A549 treated with Mapracorat at 1 μM for 4 hours (cell line): ENCODE results near the gene KRT86. TPM values are rescaled to one million over a fixed set of nuclear protein-coding genes. Genes with fewer than 3 reads are reported as not detected.

Experiments used
- total RNA-seq: library from RNA; stranded (reverse); fragments of 200-300 nt; extraction: Qiagen RNA extraction; gene quantifications from 5 replicates; pipeline ENCODE4 v1.2.3, GENCODE V29; 2022

KRT86 gene
- 23.1 to 49.2 TPM (median 47.0 TPM) in 5 replicates for total RNA-seq

DNA sequence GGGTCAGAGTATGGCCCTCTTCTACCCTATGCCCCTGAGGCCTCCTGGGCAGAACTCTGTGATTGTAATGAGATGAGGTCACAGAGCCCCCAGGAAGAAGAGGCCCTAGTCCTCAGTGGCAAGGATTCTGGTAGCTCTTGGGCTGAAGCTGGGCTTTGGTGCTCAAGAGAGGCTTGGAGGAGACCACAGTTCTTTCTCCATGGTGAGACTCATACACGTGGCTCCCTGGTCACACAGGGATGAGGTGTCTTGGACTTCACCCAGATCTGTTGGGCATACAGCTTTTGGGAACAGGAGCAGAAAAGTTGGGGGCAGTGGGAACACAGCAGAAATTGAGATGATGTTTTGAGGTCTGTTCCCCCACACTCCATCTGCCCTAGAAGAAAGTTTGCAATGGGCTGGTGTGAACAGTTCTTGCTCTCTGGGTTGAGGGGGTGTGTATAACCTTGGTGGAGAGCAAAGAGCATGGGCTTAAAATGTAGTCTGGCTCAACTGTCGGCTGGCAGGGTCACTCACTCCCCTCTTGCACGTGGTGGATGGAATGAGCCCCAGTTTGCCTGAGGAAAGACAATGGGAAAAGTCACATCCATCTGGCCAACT is at the start of gene KRT86:
Gene KRT86, plus strand, starts transcription at position 125 of the 600 bp plus-strand sequence. CDS start 27,272 bp downstream, outside the sequence.

DNA sequence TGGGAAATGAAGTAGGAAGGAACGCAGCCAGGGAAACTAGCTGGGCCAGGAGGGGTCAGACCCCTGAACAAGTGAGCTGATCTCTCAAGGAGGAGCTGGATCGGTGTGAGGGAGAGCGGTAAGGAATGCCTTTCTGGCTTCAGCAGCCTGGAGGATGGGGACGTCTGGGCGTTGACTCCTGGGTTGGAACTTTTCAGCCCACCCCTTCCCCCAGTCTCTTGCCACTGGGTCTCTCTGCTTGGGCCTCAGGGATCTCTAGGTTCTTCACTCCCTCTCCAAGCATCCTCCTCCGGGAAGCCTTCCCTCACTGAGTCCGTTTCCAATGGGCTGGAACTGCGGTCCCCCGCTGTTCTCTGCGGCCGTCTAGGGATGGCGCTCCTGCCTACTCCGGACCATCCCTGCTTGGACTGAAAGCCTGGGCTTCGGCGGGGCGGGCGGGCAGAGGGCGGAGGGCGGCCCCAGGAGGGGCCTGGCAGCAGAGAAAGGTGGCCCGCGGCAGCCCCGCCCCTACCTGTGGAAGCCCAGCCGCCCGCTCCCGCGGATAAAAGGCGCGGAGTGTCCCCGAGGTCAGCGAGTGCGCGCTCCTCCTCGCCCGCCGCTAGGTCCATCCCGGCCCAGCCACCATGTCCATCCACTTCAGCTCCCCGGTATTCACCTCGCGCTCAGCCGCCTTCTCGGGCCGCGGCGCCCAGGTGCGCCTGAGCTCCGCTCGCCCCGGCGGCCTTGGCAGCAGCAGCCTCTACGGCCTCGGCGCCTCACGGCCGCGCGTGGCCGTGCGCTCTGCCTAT is 41.6 kb upstream of the KRT86 start, which contains the start of gene KRT7:
Gene KRT7, plus strand, starts transcription at position 570 of the 788 bp plus-strand sequence. Its CDS starts 54 bp downstream, at position 624.

GRCh38 chr12:52291267-52291935 is 17.0 kb downstream of the KRT86 start, which contains the start of gene KRT81:
Gene KRT81 (minus strand): TSS chr12:52291534. CDS start chr12:52291465, 69 bp downstream.

DNA sequence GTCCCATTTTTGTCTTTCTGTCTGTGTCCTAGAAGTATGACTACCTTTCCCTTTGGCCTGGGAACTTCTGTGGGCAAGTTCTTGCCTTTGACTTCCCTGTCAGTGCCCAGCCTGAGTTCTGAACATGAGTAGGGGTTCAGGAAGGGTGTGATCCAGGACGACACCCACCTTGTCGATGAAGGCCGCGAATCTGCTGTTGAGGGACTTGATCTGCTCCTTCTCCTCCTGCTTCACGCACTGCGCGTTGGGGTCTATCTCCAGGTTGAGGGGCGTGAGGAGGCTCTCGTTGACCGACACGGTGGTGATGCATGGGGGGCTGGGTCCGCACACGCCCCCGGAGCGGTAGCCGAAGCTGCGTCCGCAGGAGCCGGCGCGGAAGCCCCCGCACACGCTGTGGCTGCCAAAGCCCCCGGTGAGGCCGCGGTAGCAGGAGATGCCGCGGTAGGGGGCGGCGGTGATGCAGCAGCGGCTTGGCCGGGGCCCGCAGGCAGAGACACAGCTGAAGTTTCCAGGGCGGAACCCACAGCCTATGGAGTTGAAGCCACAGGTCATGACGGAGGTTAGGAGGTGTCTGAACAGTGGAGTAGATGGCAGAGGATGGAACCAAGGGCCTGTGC is 46.4 kb downstream of the KRT86 start, which contains the start of gene KRT83:
Gene KRT83, minus strand, starts transcription at position 615 of the 617 bp plus-strand sequence. Its CDS starts 63 bp downstream, at position 552.

Other genes with a start within 250 kb of the KRT86 start
- 31.1 to 46.7 TPM (median 34.6 TPM) in 5 replicates for gene NR4A1, start 223.2 kb upstream of the KRT86 start, total RNA-seq
- gene ATG101, start 204.7 kb upstream of the KRT86 start, total RNA-seq = 75.2 to 106 TPM (median 91.4 TPM) in 5 replicates
- gene SMIM41, start 194.9 kb upstream of the KRT86 start, total RNA-seq = not detected in 5 replicates
- 38.9 to 58.0 TPM (median 46.2 TPM) in 5 replicates for gene KRT80, start 82.6 kb upstream of the KRT86 start, total RNA-seq
- gene KRT7, start 41.4 kb upstream of the KRT86 start, total RNA-seq = 4,849 to 5,975 TPM (median 5,509 TPM) in 5 replicates
- 3,076 to 4,171 TPM (median 4,026 TPM) in 5 replicates for gene KRT81, start 16.9 kb downstream of the KRT86 start, total RNA-seq
- 2.4 to 6.6 TPM (median 6.0 TPM) in 5 replicates for gene KRT83, start 46.8 kb downstream of the KRT86 start, total RNA-seq
- gene KRT85, start 92.8 kb downstream of the KRT86 start, total RNA-seq = 0.06 to 0.08 TPM (median 0.07 TPM) in 4 of 5 replicates, not detected in the other
- not detected in 5 replicates for gene KRT84, start 111.0 kb downstream of the KRT86 start, total RNA-seq
- not detected in 5 replicates for gene KRT82, start 131.7 kb downstream of the KRT86 start, total RNA-seq
- 0.07 to 0.14 TPM (median 0.10 TPM) in 4 of 5 replicates, not detected in the other for gene KRT75, start 159.7 kb downstream of the KRT86 start, total RNA-seq
- gene KRT6B, start 177.5 kb downstream of the KRT86 start, total RNA-seq = 0.07 TPM in 1 of 5 replicates, not detected in the others
- not detected in 5 replicates for gene KRT6C, start 199.2 kb downstream of the KRT86 start, total RNA-seq
- 8.1 to 10.8 TPM (median 8.4 TPM) in 5 replicates for gene KRT6A, start 218.6 kb downstream of the KRT86 start, total RNA-seq
- gene KRT5, start 245.7 kb downstream of the KRT86 start, total RNA-seq = 0.26 to 0.79 TPM (median 0.62 TPM) in 5 replicates